IPS-15b (cell line): ENCODE data around the gene TMEM59L.

Experiments used
- H3K27me3 ChIP-seq: one replicate; pipeline ENCODE4 v1.6.1; 2013; ENCODE audit warnings: low read length; ENCODE audit not compliant: control insufficient read depth, insufficient read depth
- H3K36me3 ChIP-seq: one replicate; pipeline ENCODE4 v1.6.1; 2013; ENCODE audit warnings: low read length; ENCODE audit not compliant: control insufficient read depth, insufficient read depth
- H3K4me1 ChIP-seq: one replicate; pipeline ENCODE4 v1.6.1; 2013; ENCODE audit warnings: mild to moderate bottlenecking, low read length; ENCODE audit not compliant: control insufficient read depth, insufficient read depth
- H3K4me3 ChIP-seq: one replicate; pipeline ENCODE4 v1.5.1; 2013; ENCODE audit warnings: low read depth, low read length
- H3K9ac ChIP-seq: one replicate; pipeline ENCODE4 v1.6.1; 2013; ENCODE audit warnings: low read depth, mild to moderate bottlenecking, low read length
- H3K9me3 ChIP-seq: one replicate; pipeline ENCODE4 v1.6.1; 2013; ENCODE audit warnings: mild to moderate bottlenecking, low read length; ENCODE audit not compliant: control insufficient read depth, insufficient read depth

The TMEM59L gene

GRCh38 chr19:18636183-18636968 is 23.7 kb downstream of the TMEM59L start:
- H3K27me3 ChIP-seq: peaks cover 16% of the 10 kb centered on the region
- H3K4me3 ChIP-seq: peak overlapping the region; percentile 68
- no peaks in the 10 kb centered on the region for H3K9me3 ChIP-seq
- no peaks in the 10 kb centered on the region for H3K36me3 ChIP-seq
- peak overlapping the region; percentile 54 for H3K9ac ChIP-seq
- peaks cover 3% of the 10 kb centered on the region for H3K4me1 ChIP-seq

- Histone ChIP-seq H3K4me3 (peak within 1 kb of the TSS; percentile 80), H3K27me3 (peaks cover 16% of the 10 kb centered on the region), H3K9me3 (no peaks in the 10 kb centered on the region), H3K36me3 (no peaks in the 10 kb centered on the region), H3K9ac (peak within 1 kb of the TSS; percentile 81), H3K4me1 (peaks cover 3% of the 10 kb centered on the region)
Measured at GRCh38 chr19:18636969-18637629, 24.4 kb downstream of the TMEM59L start, which contains the start of gene KLHL26. Gene KLHL26, plus strand, starts transcription at chr19:18637028. Its CDS starts 27 bp downstream, at chr19:18637055.

- Histone ChIP-seq H3K4me3 (peak overlapping the region; percentile 80), H3K9me3 (no peaks in the 10 kb centered on the region), H3K27me3 (peaks cover 16% of the 10 kb centered on the region), H3K36me3 (no peaks in the 10 kb centered on the region), H3K9ac (no peak overlapping the region), H3K4me1 (peaks cover 3% of the 10 kb centered on the region)
Measured at GRCh38 chr19:18637673-18638630, 25.3 kb downstream of the TMEM59L start.

DNA sequence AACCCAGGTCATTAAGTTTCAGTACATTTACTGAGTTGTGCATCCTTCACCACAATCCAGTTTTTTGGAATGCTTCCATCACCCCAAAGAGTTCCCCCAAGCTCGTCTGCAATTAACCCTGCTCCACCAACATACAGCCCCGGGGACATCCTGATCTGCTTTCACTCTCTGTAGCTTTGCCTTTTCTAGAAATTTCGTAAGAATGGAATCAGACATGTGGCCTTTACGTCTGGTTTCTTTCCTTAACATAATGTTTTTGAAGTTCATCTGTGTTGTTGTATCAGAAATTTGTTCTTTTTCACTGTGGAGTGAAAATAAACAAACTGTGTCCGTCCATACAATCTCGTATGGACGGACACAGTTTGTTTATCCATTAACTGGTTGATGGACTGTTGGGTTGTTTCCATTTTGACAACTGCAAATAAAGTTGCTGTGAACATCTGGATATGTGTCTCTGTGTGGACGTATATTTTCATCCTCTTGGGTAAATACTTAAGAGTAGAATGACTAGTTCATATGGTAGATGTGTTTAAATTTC is 27.1 kb downstream of the TMEM59L start:
- peaks cover 4% of the 10 kb centered on the region for H3K4me1 ChIP-seq
- H3K4me3 ChIP-seq: no peak overlapping the region

GRCh38 chr19:18644196-18645034 is 31.7 kb downstream of the TMEM59L start:
- peaks cover 8% of the 10 kb centered on the region for H3K4me1 ChIP-seq
- no peaks in the 10 kb centered on the region for H3K27me3 ChIP-seq
- no peak overlapping the region for H3K9ac ChIP-seq
- no peak overlapping the region for H3K4me3 ChIP-seq
- H3K36me3 ChIP-seq: peaks cover 3% of the 10 kb centered on the region
- H3K9me3 ChIP-seq: no peaks in the 10 kb centered on the region

More for the DNA sequence above, 27.1 kb downstream of the TMEM59L start:
- H3K36me3 ChIP-seq: no peaks in the 10 kb centered on the region
- no peaks in the 10 kb centered on the region for H3K9me3 ChIP-seq
- peaks cover 8% of the 10 kb centered on the region for H3K27me3 ChIP-seq
- H3K9ac ChIP-seq: no peak overlapping the region

DNA sequence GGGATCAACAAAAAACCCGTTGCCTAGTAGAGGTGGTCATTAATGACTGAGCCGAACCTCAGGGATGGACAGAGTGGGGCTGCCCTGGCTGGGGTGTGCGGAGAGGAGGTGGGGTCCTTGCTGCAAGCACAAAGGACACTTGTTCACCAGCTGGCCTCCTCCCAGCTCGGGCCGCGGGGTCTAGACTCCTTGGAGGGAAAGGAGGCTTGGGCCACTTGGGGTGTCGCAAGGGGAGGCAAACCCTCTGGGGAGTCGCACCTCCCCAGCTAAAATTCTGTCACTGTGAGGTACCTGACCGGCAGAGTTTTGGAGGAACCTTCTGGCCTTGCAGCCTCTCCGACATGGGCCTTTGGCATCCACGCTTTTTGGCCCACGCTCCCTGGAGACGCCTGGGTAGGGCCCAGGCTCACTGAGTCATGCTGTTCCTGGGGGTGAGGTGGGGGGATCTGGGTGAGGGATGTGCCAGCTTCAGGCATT is 32.4 kb downstream of the TMEM59L start:
- Histone ChIP-seq H3K4me1 (peaks cover 12% of the 10 kb centered on the region), H3K36me3 (peaks cover 3% of the 10 kb centered on the region), H3K4me3 (no peak overlapping the region), H3K9ac (no peak overlapping the region), H3K27me3 (no peaks in the 10 kb centered on the region), H3K9me3 (no peaks in the 10 kb centered on the region)

GRCh38 chr19:18646535-18647370 is 34.1 kb downstream of the TMEM59L start:
- Histone ChIP-seq H3K9me3 (no peaks in the 10 kb centered on the region), H3K36me3 (peaks cover 3% of the 10 kb centered on the region)

DNA sequence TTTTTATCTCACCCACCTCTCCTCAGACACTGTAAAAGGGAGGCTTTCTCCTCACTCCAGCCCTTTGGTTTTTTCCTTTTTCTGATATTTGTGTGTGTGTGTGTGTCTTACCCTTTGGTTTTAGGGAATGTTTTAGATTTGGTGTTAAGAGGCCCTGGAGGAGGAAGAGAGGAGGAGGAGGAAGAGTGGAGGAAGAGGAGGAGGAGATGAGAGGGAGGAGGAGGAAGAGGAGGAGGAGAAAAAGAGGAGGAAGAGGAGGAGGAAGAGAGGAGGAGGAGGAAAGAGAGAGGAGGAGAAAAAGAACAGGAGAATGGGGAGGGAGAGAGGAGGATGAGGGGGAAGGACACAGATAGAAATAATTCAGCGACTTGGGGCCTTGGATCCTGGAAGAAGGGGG is 34.7 kb downstream of the TMEM59L start:
- Histone ChIP-seq H3K36me3 (peaks cover 3% of the 10 kb centered on the region), H3K4me3 (no peak overlapping the region), H3K4me1 (peaks cover 14% of the 10 kb centered on the region), H3K9ac (no peak overlapping the region), H3K9me3 (no peaks in the 10 kb centered on the region), H3K27me3 (no peaks in the 10 kb centered on the region)

More at GRCh38 chr19:18646535-18647370, 34.1 kb downstream of the TMEM59L start:
- Histone ChIP-seq H3K4me3 (no peak overlapping the region), H3K9ac (no peak overlapping the region), H3K4me1 (peaks cover 14% of the 10 kb centered on the region), H3K27me3 (no peaks in the 10 kb centered on the region)

DNA sequence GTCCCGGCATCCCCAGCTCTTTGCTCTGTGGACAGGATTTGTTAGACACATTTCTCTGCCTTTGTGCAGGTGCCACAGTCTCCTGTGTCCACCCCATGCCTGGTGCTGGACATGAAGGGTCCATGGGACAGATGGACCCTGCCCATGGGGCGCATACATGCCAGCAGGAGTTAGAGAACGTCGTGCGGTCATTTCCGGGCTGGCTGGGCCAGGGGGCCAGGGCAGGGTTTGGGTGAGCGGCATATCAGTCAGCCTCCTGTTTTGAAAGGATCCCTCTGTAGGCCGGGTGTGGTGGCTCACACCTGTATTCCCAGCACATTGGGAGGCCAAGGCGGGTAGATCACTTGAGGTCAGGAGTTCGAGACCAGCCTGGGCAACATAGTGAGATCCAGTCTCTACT is 35.1 kb downstream of the TMEM59L start:
- Histone ChIP-seq H3K36me3 (peaks cover 3% of the 10 kb centered on the region), H3K9ac (no peak overlapping the region), H3K9me3 (no peaks in the 10 kb centered on the region), H3K27me3 (no peaks in the 10 kb centered on the region), H3K4me3 (no peak overlapping the region), H3K4me1 (peaks cover 14% of the 10 kb centered on the region)

GRCh38 chr19:18648973-18649315 is 36.3 kb downstream of the TMEM59L start:
- peaks cover 14% of the 10 kb centered on the region for H3K4me1 ChIP-seq
- H3K9me3 ChIP-seq: no peaks in the 10 kb centered on the region
- peak overlapping the region; percentile 24 for H3K9ac ChIP-seq
- H3K27me3 ChIP-seq: no peaks in the 10 kb centered on the region
- H3K4me3 ChIP-seq: no peak overlapping the region
- H3K36me3 ChIP-seq: peaks cover 3% of the 10 kb centered on the region
